ENCODE results near the gene DUSP14. TPM values are rescaled to one million over a fixed set of nuclear protein-coding genes. Genes with fewer than 3 reads are reported as not detected.

DUSP14 gene
- total RNA-seq, 1 experiment from 2014 or later = 22.4 TPM

GRCh38 chr17:37502009-37502936 is 12.6 kb downstream of the DUSP14 start:
- peaks cover 3% of the 10 kb centered on the region; the same call in 1 of the 2 replicates for H3K36me3 Mint-ChIP-seq
- POLR2A ChIA-PET = no interaction called here
- H3K27ac Mint-ChIP-seq = peak overlapping the region; percentile 53; the same call in 1 of the 2 replicates
- TF ChIP-seq NFE2L1 (CRISPR knock-in tag; IDR thresholded peaks at IDR 0.05) = no peak
- TF ChIP-seq GABPB1 (CRISPR knock-in tag; IDR thresholded peaks at IDR 0.05) = peak; percentile 83
- DNase-seq (ENCODE audit: low spot score) = no peak
- peaks cover 19% of the 10 kb centered on the region for H3K4me1 Mint-ChIP-seq
- no peak for ATAC-seq
- CTCF ChIA-PET = interaction anchor here (1.2 to 1.3 kb wide), 2 partner anchors 19 to 25 kb away, joined by 3 read pairs; no protein-coding TSS in a partner anchor
- no peak overlapping the region for H3K4me3 Mint-ChIP-seq
- no peaks in the 10 kb centered on the region for H3K9me3 Mint-ChIP-seq
- no peaks in the 10 kb centered on the region for H3K27me3 Mint-ChIP-seq (ENCODE audit: low read depth)

GRCh38 chr17:37503148-37503547 is 13.5 kb downstream of the DUSP14 start:
- H3K9me3 Mint-ChIP-seq = no peaks in the 10 kb centered on the region
- POLR2A ChIA-PET = no interaction called here
- no peak overlapping the region for H3K27ac Mint-ChIP-seq
- H3K4me1 Mint-ChIP-seq = peaks cover 19% of the 10 kb centered on the region
- ATAC-seq (no peak), DNase-seq (ENCODE audit: low spot score) (no peak)
- no peak overlapping the region for H3K4me3 Mint-ChIP-seq
- TF ChIP-seq FOXK1 (CRISPR knock-in tag; IDR thresholded peaks at IDR 0.05) (no peak), ZNF423 (CRISPR knock-in tag; IDR thresholded peaks at IDR 0.05) (no peak), ELF4 (CRISPR knock-in tag; IDR thresholded peaks at IDR 0.05; ENCODE audit: low read depth) (no peak), SMAD3 (CRISPR knock-in tag; IDR thresholded peaks at IDR 0.05; ENCODE audit: borderline replicate concordance) (no peak)
- no peaks in the 10 kb centered on the region for H3K36me3 Mint-ChIP-seq
- no peaks in the 10 kb centered on the region for H3K27me3 Mint-ChIP-seq (ENCODE audit: low read depth)
- CTCF ChIA-PET = interaction anchor here (1.2 to 1.3 kb wide), 2 partner anchors 18 to 24 kb away, joined by 3 read pairs; no protein-coding TSS in a partner anchor

- DNase-seq (ENCODE audit: low spot score) = no peak
- TF ChIP-seq ZBTB21 (CRISPR knock-in tag; IDR thresholded peaks at IDR 0.05; ENCODE audit: borderline replicate concordance) = no peak
- no peak for TF ChIP-seq NFE2L1 (CRISPR knock-in tag; IDR thresholded peaks at IDR 0.05)
- no peak for TF ChIP-seq MLX (CRISPR knock-in tag; IDR thresholded peaks at IDR 0.05)
- no peak for TF ChIP-seq TCF7 (CRISPR knock-in tag; IDR thresholded peaks at IDR 0.05; ENCODE audit: low read depth)
- TF ChIP-seq ZNF232 (CRISPR knock-in tag; IDR thresholded peaks at IDR 0.05) = no peak
- no peak for TF ChIP-seq ATF1 (CRISPR knock-in tag; IDR thresholded peaks at IDR 0.05)
- no peak for TF ChIP-seq ZMAT4 (CRISPR knock-in tag; IDR thresholded peaks at IDR 0.05)
- TF ChIP-seq E2F4 (CRISPR knock-in tag; IDR thresholded peaks at IDR 0.05; ENCODE audit: borderline replicate concordance, low read depth) = no peak
- TF ChIP-seq ZNF281 (CRISPR knock-in tag; IDR thresholded peaks at IDR 0.05) = no peak
- TF ChIP-seq TEAD4 (CRISPR knock-in tag; IDR thresholded peaks at IDR 0.05) = no peak
- TF ChIP-seq HMGA2 (CRISPR knock-in tag; IDR thresholded peaks at IDR 0.05) = no peak
- TF ChIP-seq ELF4 (CRISPR knock-in tag; IDR thresholded peaks at IDR 0.05; ENCODE audit: low read depth) = no peak
- TF ChIP-seq E2F5 (CRISPR knock-in tag; IDR thresholded peaks at IDR 0.05) = no peak
- TF ChIP-seq TEAD1 (CRISPR knock-in tag; IDR thresholded peaks at IDR 0.05) = no peak
- no peak for TF ChIP-seq ZBTB43 (CRISPR knock-in tag; IDR thresholded peaks at IDR 0.05)
- no peak for TF ChIP-seq FOXP1 (CRISPR knock-in tag; IDR thresholded peaks at IDR 0.05; ENCODE audit: borderline replicate concordance)
- no peak for TF ChIP-seq ZNF423 (CRISPR knock-in tag; IDR thresholded peaks at IDR 0.05)
- TF ChIP-seq ZNF671 (CRISPR knock-in tag; IDR thresholded peaks at IDR 0.05) = no peak
- no peak overlapping the region for H3K27ac Mint-ChIP-seq
- POLR2A ChIA-PET = no interaction called here
- no peak for ATAC-seq
- CTCF ChIA-PET = interaction anchor here (1.8 kb wide), 1 partner anchor 10 kb away, joined by 5 read pairs; no protein-coding TSS in a partner anchor
- no peaks in the 10 kb centered on the region for H3K36me3 Mint-ChIP-seq
- H3K27me3 Mint-ChIP-seq (ENCODE audit: low read depth) = no peaks in the 10 kb centered on the region
- no peak overlapping the region for H3K4me3 Mint-ChIP-seq
- H3K9me3 Mint-ChIP-seq = no peaks in the 10 kb centered on the region
- peaks cover 19% of the 10 kb centered on the region for H3K4me1 Mint-ChIP-seq
Measured at GRCh38 chr17:37505333-37505732, 15.6 kb downstream of the DUSP14 start.

All from WTC11 (cell line).